ENCODE measurements around the gene MED13L.

DNA sequence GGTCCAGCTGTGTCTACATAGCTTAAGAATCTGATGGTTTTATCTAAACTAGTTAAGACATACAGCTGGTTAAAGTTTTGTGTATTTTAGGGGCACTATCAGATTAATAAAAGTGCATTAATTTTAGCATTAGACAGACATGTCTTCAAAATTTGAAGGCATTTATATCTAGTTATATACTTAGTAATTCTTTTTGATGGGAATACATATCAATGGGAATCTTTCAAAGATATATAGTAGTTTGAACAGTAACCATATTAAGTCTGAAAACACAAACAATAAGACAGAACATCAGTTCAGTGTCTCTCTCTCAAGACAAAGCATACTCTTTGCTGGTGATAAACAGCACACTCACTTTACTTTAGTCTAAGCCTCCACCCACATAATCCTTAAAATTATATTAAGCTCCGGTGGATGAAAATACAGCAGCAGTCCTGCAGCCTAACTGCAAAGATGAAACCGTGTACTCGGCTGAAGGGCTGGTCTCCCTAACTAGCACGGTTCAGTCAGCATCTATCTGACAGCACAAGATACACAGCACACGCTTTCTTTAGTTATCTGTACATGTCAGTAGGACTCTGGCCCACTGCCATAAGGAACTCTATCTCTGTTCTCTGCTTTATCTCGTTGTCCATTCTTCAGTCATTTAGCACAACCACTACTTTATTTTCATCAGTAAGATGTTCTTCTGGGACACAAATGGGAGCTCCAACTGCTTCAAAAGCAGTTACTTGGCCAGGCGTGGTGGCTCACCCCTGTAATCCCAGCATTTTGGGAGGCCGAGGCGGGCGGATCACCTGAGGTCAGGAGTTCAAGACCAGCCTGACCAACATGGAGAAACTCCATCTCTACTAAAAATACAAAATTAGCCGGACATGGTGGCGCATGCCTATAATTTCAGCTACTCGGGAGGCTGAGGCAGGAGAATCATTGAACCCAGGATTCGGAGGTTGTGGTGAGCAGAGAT, 80.5 kb downstream of the MED13L start:
- TF ChIP-seq, protein P1, sequence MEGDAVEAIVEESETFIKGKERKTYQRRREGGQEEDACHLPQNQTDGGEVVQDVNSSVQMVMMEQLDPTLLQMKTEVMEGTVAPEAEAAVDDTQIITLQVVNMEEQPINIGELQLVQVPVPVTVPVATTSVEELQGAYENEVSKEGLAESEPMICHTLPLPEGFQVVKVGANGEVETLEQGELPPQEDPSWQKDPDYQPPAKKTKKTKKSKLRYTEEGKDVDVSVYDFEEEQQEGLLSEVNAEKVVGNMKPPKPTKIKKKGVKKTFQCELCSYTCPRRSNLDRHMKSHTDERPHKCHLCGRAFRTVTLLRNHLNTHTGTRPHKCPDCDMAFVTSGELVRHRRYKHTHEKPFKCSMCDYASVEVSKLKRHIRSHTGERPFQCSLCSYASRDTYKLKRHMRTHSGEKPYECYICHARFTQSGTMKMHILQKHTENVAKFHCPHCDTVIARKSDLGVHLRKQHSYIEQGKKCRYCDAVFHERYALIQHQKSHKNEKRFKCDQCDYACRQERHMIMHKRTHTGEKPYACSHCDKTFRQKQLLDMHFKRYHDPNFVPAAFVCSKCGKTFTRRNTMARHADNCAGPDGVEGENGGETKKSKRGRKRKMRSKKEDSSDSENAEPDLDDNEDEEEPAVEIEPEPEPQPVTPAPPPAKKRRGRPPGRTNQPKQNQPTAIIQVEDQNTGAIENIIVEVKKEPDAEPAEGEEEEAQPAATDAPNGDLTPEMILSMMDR (IDR thresholded peaks at IDR 0.05): no peak
- no peak for TF ChIP-seq POLR2A (IDR thresholded peaks at IDR 0.05)

All from lower leg skin (tissue), 3 donors.